Stimulated activated CD4-positive, alpha-beta T cell treated with anti-CD3 and anti-CD28 coated beads, Interleukin-1b, Interleukin-23, amount 100 ng/mL, for 4 hours (primary cell): ENCODE data around the gene TNFSF9.
A peak's percentile ranks its signal among the peaks of the same experiment; 100 is the strongest.
"Not testable (repeated sequence)": the region's sequence is repeated elsewhere in the genome, so short reads cannot be mapped to it uniquely, and the experiment has no call there.

Source experiments
- DNase-seq, 2 donors: peaks; one replicate each; pipeline ENCODE4 v3.0.0-alpha.2; 2020; ENCODE audit warnings: low read depth in 2 of 2

TNFSF9 gene

DNA sequence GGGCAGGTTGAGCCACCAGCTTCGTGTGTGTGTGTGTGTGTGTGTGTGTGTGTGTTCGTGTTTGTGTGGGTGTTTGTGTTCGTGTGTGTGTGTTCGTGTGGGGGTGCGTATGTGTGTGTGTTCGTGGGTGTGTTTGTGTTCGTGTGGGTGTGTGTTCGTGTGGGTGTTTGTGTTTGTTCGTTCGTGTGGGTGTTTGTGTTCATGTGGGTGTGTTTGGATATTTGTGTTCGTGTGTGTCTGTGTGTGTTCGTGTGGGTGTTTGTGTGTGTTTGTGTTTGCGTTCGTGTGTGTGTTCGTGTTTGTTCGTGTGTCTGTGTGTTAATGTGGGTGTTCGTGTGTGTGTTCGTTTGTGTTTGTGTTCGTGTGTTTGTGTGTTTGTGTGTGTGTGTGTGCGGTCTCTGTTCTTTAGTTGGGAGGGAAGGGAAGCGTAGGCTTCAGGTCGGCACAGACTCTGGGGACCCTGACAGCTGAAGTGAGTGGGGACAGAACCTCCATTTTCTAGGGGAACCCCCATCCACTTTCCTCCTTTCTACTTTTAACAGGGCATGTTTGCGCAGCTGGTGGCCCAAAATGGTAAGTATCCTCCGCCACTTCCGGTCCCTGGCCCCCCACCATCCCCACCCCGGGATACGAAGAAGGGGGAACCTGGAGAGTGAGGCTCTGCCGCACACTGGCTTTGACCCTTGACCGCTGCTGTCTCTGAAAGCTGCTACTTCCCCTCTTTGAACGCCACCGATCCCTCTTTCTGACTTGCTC is 1.6 kb downstream of the TNFSF9 start:
- no peak for DNase-seq

GRCh38 chr19:6533000-6533328 is 2.1 kb downstream of the TNFSF9 start:
- no peak for DNase-seq

DNA sequence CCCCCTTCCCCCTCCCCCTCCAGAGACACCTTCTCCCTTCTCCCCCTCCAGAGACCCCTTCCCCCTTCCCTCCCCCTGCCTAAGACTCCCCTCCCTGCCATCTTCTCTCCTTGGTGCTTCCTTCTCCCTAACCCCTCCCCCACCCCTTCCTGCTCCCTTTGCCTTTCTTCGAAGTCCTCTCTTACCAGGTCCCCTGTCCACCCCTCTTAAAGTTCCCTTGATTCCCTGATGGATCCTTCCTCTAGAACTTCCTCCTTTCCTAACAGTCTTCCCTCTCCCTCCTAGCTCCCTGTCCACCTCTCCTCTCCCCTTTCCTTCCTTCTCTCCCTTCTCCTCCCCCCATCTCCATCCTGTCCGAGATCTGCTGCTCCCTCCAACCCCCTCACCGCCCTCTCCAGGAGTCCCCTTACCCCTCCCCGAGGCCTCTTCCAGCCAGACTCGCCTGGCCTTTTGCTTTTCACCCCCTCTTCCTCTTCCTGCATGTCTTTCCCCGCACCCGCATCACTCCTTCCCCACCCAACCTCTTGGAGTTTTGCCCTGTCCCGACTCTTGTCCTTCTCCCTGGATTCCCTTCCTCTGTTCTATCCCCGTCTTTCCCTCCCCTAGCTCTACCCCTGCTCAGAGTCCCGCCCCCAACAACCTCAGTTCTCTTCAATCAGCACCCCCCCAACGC is 3.1 kb downstream of the TNFSF9 start:
- DNase-seq, result no peak

GRCh38 chr19:6534451-6535093 is 3.7 kb downstream of the TNFSF9 start:
- DNase-seq, result no peak

DNA sequence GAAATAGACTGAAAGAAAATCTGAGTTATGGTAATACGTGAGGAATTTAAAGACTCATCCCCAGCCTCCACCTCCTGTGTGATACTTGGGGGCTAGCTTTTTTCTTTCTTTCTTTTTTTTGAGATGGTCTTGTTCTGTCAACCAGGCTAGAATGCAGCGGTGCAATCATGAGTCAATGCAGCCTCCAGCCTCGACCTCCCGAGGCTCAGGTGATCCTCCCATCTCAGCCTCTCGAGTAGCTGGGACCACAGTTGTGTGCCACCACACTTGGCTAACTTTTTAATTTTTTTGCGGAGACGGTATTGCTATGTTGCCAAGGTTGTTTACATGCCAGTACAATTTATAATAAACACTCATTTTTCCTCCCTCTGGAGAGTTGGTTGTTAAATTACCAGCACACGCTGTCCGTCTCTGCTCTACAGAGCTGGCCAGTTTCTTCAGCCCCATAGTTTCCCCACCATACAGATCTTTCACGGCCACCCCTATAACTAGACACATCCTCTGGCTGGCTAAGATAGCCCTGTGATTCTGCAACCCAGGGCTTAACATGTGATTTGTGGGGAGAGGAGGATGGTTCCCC is 4.8 kb downstream of the TNFSF9 start:
- no peak for DNase-seq

GRCh38 chr19:6539514-6539913 is 8.7 kb downstream of the TNFSF9 start:
- DNase-seq, result no peak

- no peak for DNase-seq
Observed at GRCh38 chr19:6540918-6541689, 10.3 kb downstream of the TNFSF9 start.

DNA sequence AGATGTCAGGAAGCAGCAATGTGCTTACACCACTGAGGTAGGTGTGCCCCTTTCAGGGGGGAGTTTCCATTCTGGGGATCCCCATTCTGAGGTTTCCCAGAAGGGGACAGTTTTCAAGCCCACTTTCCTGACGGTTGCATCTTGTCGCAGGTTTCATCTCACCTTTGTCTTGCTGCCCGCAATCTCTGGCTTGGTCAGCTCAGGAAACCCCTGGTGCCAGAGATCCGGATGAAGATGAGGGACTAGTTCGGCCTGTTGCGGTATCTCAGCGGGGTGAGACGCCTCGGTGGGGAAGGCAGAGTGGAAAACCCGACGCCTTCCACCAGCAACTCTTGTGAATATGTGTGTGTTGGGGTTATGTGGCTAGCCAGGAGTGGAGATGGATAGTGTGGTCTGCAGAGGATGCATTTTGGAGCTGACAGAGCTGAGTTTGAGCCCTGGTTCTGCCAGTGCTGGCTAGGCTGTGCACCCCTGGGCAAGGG is 13.1 kb downstream of the TNFSF9 start:
- no peak for DNase-seq

DNA sequence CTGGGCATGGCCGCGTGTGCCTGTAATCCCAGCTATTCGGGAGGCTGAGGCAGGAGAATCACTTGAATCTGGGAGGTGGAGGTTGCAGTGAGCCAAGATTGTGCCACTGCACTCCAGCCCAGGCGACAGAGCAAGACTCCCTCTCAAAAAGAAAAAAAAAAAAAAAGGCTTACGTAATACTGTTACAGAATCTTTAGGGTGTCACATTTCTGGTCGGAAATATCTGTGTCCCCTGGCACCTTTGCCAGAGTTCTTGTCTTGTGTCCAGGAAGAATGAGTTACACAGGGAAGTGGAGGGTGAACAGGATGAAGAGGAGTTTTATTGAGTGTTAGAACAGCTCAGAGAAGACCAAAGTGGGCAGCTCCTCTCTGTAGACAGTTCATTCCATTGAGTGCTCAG is 19.9 kb downstream of the TNFSF9 start:
- DNase-seq, result not testable (repeated sequence)

DNA sequence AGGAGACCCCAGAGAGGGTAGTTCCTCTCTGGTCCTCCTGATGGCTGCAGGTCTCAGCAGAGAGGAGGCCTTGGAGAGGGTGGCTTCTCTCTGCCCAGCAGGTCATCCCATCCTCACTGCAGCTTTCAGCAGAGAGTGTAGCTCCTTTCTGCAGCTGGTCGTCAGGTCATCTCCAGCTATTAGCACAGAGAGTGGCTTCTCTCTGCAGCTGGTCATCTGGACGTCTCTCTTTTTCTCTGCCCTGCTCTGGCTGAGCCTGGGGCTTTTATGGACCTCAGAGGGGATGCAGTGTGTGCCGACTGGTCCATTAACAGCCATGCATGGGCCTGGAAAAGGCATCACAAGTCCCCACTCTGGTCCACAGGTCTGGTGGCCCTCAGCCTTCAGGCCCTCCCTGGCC is 20.3 kb downstream of the TNFSF9 start:
- no peak for DNase-seq

- DNase-seq, result peak in 1 of 2 donors; percentile 45
Observed at GRCh38 chr19:6551607-6552450, 21.0 kb downstream of the TNFSF9 start.

DNA sequence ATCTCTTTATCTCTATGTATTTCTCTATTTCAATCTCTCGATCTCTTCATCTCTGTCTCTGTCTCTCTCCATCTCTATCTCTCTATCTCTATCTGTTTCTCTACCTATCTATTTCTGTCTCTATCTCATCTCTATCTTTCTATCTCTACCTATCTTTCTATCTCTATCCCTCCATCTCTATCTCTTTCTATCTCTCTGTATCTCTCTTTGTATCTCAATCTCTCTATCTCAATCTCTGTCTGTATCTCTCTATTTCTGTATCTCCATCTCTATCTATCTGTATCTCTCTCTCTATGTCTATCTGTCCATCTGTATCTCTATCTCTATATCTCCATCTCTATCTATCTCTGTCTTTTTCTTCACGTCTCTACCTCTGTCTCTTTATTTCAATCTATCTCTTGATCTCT is 25.2 kb downstream of the TNFSF9 start:
- no peak for DNase-seq

GRCh38 chr19:6556480-6557195 is 25.8 kb downstream of the TNFSF9 start:
- no peak for DNase-seq

DNA sequence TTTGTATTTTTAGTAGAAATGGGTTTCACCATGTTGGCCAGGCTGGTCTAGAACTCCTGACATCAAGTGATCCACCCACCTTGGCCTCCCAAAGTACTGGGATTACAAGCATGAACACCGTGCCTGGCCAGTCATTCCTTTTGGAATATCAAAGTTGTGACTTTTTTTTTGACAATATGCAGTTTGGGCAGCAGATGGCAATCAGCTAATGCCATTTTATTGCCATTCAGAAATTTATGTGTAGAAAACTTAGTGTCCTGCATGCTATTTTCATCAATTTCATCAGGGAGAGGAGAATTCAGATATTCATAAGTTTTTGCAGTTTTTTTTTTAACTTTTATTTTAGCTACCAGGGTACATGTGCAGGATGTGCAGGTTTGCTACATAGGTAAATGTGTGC is 31.6 kb downstream of the TNFSF9 start:
- DNase-seq, result not testable (repeated sequence)

- no peak for DNase-seq
Observed at GRCh38 chr19:6564393-6564792, 33.6 kb downstream of the TNFSF9 start.

DNA sequence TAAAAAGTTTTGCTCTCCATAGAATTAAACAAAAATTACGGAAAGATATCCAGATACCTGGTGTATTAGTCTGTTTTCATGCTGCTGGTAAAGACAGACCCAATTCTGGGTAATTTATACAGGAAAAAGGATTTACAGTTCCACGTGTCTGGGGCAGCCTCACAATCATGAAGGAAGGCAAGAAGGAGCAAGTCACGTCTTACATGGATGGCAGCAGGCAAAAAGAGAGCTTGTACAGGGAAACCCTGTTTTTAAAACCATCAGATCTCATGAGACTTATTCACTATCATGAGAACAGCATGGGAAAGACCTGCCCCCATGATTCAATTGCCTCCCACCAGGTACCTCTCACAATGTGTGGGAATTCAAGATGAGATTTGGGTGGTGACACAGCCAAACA is 35.9 kb downstream of the TNFSF9 start:
- DNase-seq, result not testable (repeated sequence)

- DNase-seq, result no peak
Observed at GRCh38 chr19:6568010-6568526, 37.2 kb downstream of the TNFSF9 start.

DNA sequence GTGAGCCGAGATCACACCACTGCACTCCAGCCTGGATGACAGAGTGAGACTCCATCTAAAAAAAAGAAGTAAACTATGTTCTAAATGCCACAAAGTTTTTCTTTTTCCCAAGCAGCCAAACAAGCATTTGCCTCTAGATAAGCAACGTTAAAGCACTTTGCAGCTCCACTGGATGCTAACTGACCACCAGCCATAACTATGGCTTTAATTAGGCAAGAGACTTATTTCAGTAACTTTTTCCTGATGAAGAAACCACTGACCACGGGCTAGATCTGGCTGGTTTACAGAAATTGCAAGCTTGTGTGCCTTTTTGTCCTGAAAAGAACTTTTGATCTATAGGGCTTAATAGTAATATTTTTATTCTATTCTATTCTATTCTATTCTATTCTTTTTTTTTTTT is 38.0 kb downstream of the TNFSF9 start:
- no peak for DNase-seq

DNA sequence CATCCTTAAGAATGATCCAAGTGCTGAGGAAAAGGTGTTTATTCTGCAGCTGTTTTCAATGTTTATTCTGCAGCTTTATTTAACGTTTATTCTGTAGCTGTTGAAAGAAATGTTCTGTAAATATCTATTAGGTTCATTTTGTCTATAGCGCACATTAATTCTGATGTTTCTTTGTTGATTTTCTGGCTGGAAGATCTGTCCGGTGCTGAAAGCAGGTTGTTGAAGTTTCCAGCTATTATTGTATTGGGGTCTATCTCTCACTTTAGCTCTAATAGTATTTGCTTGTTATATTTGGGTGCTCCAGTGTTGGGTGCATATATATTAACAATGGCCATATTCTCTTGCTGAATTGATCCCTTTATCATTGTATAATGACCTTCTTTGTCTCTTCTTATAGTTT is 39.9 kb downstream of the TNFSF9 start:
- no peak for DNase-seq

DNA sequence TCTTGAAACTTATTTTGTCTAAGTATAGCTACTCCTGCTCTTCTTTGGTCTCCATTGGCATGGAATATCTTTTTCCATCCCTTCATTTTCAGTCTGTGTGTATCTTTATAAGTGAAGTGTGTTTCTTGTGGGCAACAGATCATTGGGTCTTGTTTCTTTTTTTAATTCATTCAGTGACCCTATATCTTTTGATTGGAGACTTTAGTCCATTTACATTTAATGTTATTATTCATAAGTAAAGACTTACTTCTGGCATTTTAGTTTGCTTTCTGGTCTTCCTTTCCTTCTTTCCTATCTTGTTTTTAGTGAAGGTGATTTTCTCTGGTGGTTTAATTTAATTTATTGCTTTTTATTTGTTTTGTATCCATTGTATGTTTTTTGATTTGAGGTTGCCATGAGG is 40.3 kb downstream of the TNFSF9 start:
- DNase-seq, result no peak
